Measurements from ENCODE around the gene VAC14. TPM values are rescaled to one million over a fixed set of nuclear protein-coding genes. Genes with fewer than 3 reads are reported as not detected.

Gene VAC14
- total RNA-seq, 1 experiment from 2014 or later: 49.9 TPM

DNA sequence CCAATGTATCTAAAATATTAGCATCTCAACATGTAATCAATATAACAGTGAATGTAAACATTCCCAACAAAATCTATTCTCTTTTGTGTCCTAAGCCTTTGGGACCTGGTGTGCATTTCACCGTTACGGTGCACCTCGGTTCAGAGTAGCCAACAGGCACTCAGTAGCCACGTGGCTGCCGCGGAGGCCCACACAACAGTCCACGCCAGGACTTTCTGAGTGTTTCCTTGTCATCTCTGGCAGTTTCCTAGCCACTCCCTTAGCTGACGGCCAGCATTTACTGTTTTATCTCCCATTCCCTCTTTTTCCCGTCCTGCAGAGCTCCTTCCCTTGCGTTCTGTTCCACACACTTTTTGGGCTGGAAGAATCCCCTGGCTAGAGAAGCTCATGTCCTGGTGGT is 36.3 kb downstream of the VAC14 start:
- Histone ChIP-seq H4K91ac (ENCODE audit: insufficient read length, low read depth, low read length) (no peak overlapping the region), H2AFZ (ENCODE audit: low read length) (no peak overlapping the region), H4K20me1 (ENCODE audit: control insufficient read depth, insufficient read depth, insufficient read length) (no peaks in the 10 kb centered on the region), H3K4me2 (ENCODE audit: insufficient read depth, insufficient read length, low read length) (no peak overlapping the region), H2BK5ac (ENCODE audit: insufficient read length, low read length) (no peak overlapping the region), H2BK15ac (ENCODE audit: low read depth, low read length) (no peak overlapping the region), H3K56ac (ENCODE audit: insufficient read length, low read depth, low read length) (no peak overlapping the region), H3K79me1 (ENCODE audit: insufficient read depth, low read depth, low read length, poor library complexity, severe bottlenecking) (no peaks in the 10 kb centered on the region), H3T11ph (ENCODE audit: low read length) (no peak overlapping the region), H3K79me2 (ENCODE audit: insufficient read depth, low read length) (no peaks in the 10 kb centered on the region), H3K4ac (ENCODE audit: low read depth, low read length) (no peak overlapping the region), H3K18ac (ENCODE audit: insufficient read length, low read depth, low read length) (no peak overlapping the region), H3K9ac (ENCODE audit: extremely low read depth, insufficient read length, low read length) (no peak overlapping the region), H3K14ac (ENCODE audit: insufficient read depth, low read length) (no peak overlapping the region), H3K27ac (ENCODE audit: insufficient read length, low read depth, low read length) (no peak overlapping the region), H2BK120ac (ENCODE audit: low read depth, low read length, poor library complexity, severe bottlenecking) (no peak overlapping the region), H2AK5ac (ENCODE audit: insufficient read length, low read length) (no peak overlapping the region), H2BK12ac (ENCODE audit: insufficient read length, low read depth, low read length) (no peak overlapping the region), H4K5ac (ENCODE audit: insufficient read length, low read depth, low read length) (no peak overlapping the region), H3K23me2 (ENCODE audit: insufficient read length, low read depth, low read length, poor library complexity, severe bottlenecking) (no peaks in the 10 kb centered on the region), H3K27me3 (ENCODE audit: insufficient read depth, low read length) (no peaks in the 10 kb centered on the region), H3K9me3 (ENCODE audit: control insufficient read depth, low read depth, low read length) (no peaks in the 10 kb centered on the region), H2BK20ac (ENCODE audit: low read depth, low read length, poor library complexity, severe bottlenecking) (no peak overlapping the region), H3K4me1 (ENCODE audit: insufficient read depth, low read length) (peaks cover 6% of the 10 kb centered on the region; the same call in 1 of the 2 replicates), H4K8ac (replicated peaks; ENCODE audit: insufficient read length, low read depth, low read length) (no peak overlapping the region), H3K23ac (ENCODE audit: insufficient read length, low read depth, low read length) (no peak overlapping the region)
- TF ChIP-seq, protein P1, sequence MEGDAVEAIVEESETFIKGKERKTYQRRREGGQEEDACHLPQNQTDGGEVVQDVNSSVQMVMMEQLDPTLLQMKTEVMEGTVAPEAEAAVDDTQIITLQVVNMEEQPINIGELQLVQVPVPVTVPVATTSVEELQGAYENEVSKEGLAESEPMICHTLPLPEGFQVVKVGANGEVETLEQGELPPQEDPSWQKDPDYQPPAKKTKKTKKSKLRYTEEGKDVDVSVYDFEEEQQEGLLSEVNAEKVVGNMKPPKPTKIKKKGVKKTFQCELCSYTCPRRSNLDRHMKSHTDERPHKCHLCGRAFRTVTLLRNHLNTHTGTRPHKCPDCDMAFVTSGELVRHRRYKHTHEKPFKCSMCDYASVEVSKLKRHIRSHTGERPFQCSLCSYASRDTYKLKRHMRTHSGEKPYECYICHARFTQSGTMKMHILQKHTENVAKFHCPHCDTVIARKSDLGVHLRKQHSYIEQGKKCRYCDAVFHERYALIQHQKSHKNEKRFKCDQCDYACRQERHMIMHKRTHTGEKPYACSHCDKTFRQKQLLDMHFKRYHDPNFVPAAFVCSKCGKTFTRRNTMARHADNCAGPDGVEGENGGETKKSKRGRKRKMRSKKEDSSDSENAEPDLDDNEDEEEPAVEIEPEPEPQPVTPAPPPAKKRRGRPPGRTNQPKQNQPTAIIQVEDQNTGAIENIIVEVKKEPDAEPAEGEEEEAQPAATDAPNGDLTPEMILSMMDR (conservative IDR thresholded peaks at IDR 0.05): no peak
- no peaks in the 10 kb centered on the region; the same call in 1 of the 2 replicates for H3K27me3 Mint-ChIP-seq (ENCODE audit: low read depth)
- no CpG with 5 or more reads among the region's 10 CpGs for WGBS (ENCODE audit: extremely low coverage, insufficient read length, low lambda C conversion rate)
- H3K27ac Mint-ChIP-seq: peak overlapping the region in 1 of 3 experiments; percentile 42; a peak in 1 of 7 replicates
- DNase-seq: no peak
- no peak overlapping the region for H3K4me3 Mint-ChIP-seq
- H3K36me3 Mint-ChIP-seq (ENCODE audit: insufficient read depth in 1 of 3, low read depth in 3 of 3): peaks cover 4 to 29% (median 12%) of the 10 kb centered on the region in 3 experiments; a peak in 6 of 7 replicates
- H3K9me3 Mint-ChIP-seq: no peaks in the 10 kb centered on the region
- peaks cover 15 to 17% of the 10 kb centered on the region in 2 experiments for H3K4me1 Mint-ChIP-seq
